Superior temporal gyrus (tissue), 1 donor: Measurements from ENCODE around the gene HTD2.
"Not testable (repeated sequence)": the region's sequence is repeated elsewhere in the genome, so short reads cannot be mapped to it uniquely, and the experiment has no call there.

Experiments
- DNase-seq: peaks from one replicate; pipeline ENCODE4 v3.0.0-alpha.2; 2016; ENCODE audit errors: extremely low spot score

Gene HTD2

GRCh38 chr3:58305882-58306711 is at the start of gene HTD2, which contains the start of gene RPP14:
TSS of gene HTD2 (plus strand) at chr3:58306520. CDS start at chr3:58317614, 11,094 bp downstream.
TSS of gene RPP14 (plus strand) at chr3:58306245. CDS start at chr3:58310330, 4,085 bp downstream.
- peak; percentile 98 for DNase-seq

GRCh38 chr3:58258392-58259055 is 47.8 kb upstream of the HTD2 start:
- no peak for DNase-seq

- DNase-seq, result peak; percentile 69
Observed at GRCh38 chr3:58260261-58260731, 46.0 kb upstream of the HTD2 start.

- peak; percentile 57 for DNase-seq
Observed at GRCh38 chr3:58260733-58261132, 45.6 kb upstream of the HTD2 start.

- no peak for DNase-seq
Observed at GRCh38 chr3:58261954-58262666, 44.2 kb upstream of the HTD2 start.

- peak; percentile 79 for DNase-seq
Observed at GRCh38 chr3:58266577-58266976, 39.7 kb upstream of the HTD2 start.

- not testable (repeated sequence) for DNase-seq
Observed at GRCh38 chr3:58267543-58267942, 38.8 kb upstream of the HTD2 start.

GRCh38 chr3:58269356-58269755 is 37.0 kb upstream of the HTD2 start:
- no peak for DNase-seq

GRCh38 chr3:58270485-58270884 is 35.8 kb upstream of the HTD2 start:
- no peak for DNase-seq

GRCh38 chr3:58271901-58272501 is 34.3 kb upstream of the HTD2 start:
- peak; percentile 13 for DNase-seq

GRCh38 chr3:58272891-58273290 is 33.4 kb upstream of the HTD2 start:
- DNase-seq, result no peak

- not testable (repeated sequence) for DNase-seq
Observed at GRCh38 chr3:58273362-58273761, 33.0 kb upstream of the HTD2 start.

GRCh38 chr3:58274027-58274614 is 32.2 kb upstream of the HTD2 start:
- DNase-seq, result no peak

- DNase-seq, result no peak
Observed at GRCh38 chr3:58281069-58281468, 25.3 kb upstream of the HTD2 start.

- no peak for DNase-seq
Observed at GRCh38 chr3:58285334-58285733, 21.0 kb upstream of the HTD2 start.

- DNase-seq, result peak; percentile 92
Observed at GRCh38 chr3:58287354-58287753, 19.0 kb upstream of the HTD2 start.

- peak; percentile 58 for DNase-seq
Observed at GRCh38 chr3:58288011-58288728, 18.1 kb upstream of the HTD2 start.

GRCh38 chr3:58288964-58289613 is 17.2 kb upstream of the HTD2 start:
- not testable (repeated sequence) for DNase-seq

GRCh38 chr3:58290446-58290845 is 15.9 kb upstream of the HTD2 start:
- DNase-seq, result not testable (repeated sequence)

GRCh38 chr3:58291671-58292338 is 14.5 kb upstream of the HTD2 start:
- DNase-seq, result no peak
